HG02870 (cell line): Measurements from ENCODE around the gene NPM1.

Experiments
- ATAC-seq: cut with Tn5 transposase; IDR thresholded peaks from one replicate; pipeline ENCODE4 v1.9.1; 2021; ENCODE audit warnings: mild to moderate bottlenecking, moderate library complexity; ENCODE audit not compliant: unreplicated experiment

NPM1 gene

GRCh38 chr5:171447226-171447625 is 59.6 kb downstream of the NPM1 start:
- ATAC-seq, result no peak

GRCh38 chr5:171449426-171449825 is 61.8 kb downstream of the NPM1 start:
- ATAC-seq, result no peak

GRCh38 chr5:171450423-171451331 is 63.0 kb downstream of the NPM1 start:
- no peak for ATAC-seq

GRCh38 chr5:171451421-171451820 is 63.8 kb downstream of the NPM1 start:
- ATAC-seq, result no peak

GRCh38 chr5:171453056-171453725 is 65.5 kb downstream of the NPM1 start:
- ATAC-seq, result no peak

GRCh38 chr5:171453988-171454387 is 66.3 kb downstream of the NPM1 start:
- no peak for ATAC-seq

GRCh38 chr5:171454549-171454948 is 66.9 kb downstream of the NPM1 start:
- no peak for ATAC-seq

GRCh38 chr5:171455522-171455921 is 67.9 kb downstream of the NPM1 start:
- no peak for ATAC-seq

- no peak for ATAC-seq
Observed at GRCh38 chr5:171457208-171457981, 69.7 kb downstream of the NPM1 start.

GRCh38 chr5:171459839-171460238 is 72.2 kb downstream of the NPM1 start:
- ATAC-seq, result no peak
